B cell (primary cell): ENCODE data around the gene PPCDC. TPM values are rescaled to one million over a fixed set of nuclear protein-coding genes. Genes with fewer than 3 reads are reported as not detected.
A peak's percentile ranks its signal among the peaks of the same experiment; 100 is the strongest.

Experiments
- ATAC-seq: fragments of 200-7000 bp; cut with Tn5 transposase; one replicate; pipeline ENCODE4 v1.10.0; 2021; ENCODE audit warnings: low read depth, mild to moderate bottlenecking, moderate number of reproducible peaks, moderate library complexity
- CTCF ChIA-PET: fragments of 350-600 bp; sonication (Branson Sonifier 250); formaldehyde crosslinking; loops from one replicate; lab custom pipeline; 2021; ENCODE audit warnings: antibody characterized with exemption, inconsistent platforms; lab: Charles Lee
- POLR2A ChIA-PET: fragments of 350-600 bp; sonication (Branson Sonifier 250); formaldehyde crosslinking; loops from one replicate; lab custom pipeline; 2021; ENCODE audit warnings: antibody characterized with exemption; lab: Charles Lee
- DNase-seq: peaks from one replicate; pipeline ENCODE4 v3.0.0; 2013
- H2AFZ ChIP-seq: 2 replicates; pipeline ENCODE4 v1.6.1; 2012; ENCODE audit warnings: mild to moderate bottlenecking, low read depth, low read length; ENCODE audit not compliant: insufficient read depth, poor library complexity, severe bottlenecking
- H3K27ac ChIP-seq, 2 donors: 1 replicate in 1 of 2; 2 replicates in 1 of 2; pipeline ENCODE4 v1.5.1; 2012 to 2013; ENCODE audit warnings: low read length in 2 of 2, mild to moderate bottlenecking in 2 of 2, moderate library complexity in 1 of 2
- H3K27me3 ChIP-seq, 4 experiments: fragments of 200-600 bp in 1 of 4; sonication (generic) in 1 of 4; replicated peaks in 1 of 4; 1 replicate in 2 of 4; 2 replicates in 2 of 4; pipeline versions ENCODE4 v1.6.1 to v1.7.0; 2013 to 2016; ENCODE audit warnings: low read length in 3 of 4, mild to moderate bottlenecking in 2 of 4, mixed read lengths in 1 of 4, moderate library complexity in 1 of 4; ENCODE audit not compliant: insufficient read depth in 4 of 4, control insufficient read depth in 3 of 4; ENCODE audit errors: control extremely low read depth in 1 of 4
- H3K36me3 ChIP-seq, 2 experiments: replicated peaks in 1 of 2; 1 replicate in 1 of 2; 2 replicates in 1 of 2; pipeline versions ENCODE4 v1.6.1 to v1.7.1; 2013; ENCODE audit warnings: low read length in 1 of 2; ENCODE audit not compliant: insufficient read depth in 2 of 2, control insufficient read depth in 1 of 2; ENCODE audit errors: control extremely low read depth in 1 of 2, extremely low read depth in 1 of 2
- H3K4me1 ChIP-seq, 2 donors: fragments of 200-600 bp in 1 of 2; sonication (generic) in 1 of 2; 1 replicate in 1 of 2; 2 replicates in 1 of 2; pipeline versions ENCODE4 v1.5.1 to v1.6.1; 2013 to 2017; ENCODE audit warnings: low read length in 2 of 2; ENCODE audit not compliant: control insufficient read depth in 2 of 2, insufficient read depth in 2 of 2
- H3K4me2 ChIP-seq: replicated peaks from 2 replicates; pipeline ENCODE3; 2012; ENCODE audit warnings: mild to moderate bottlenecking, low read depth, low read length; ENCODE audit not compliant: poor library complexity, severe bottlenecking
- H3K4me3 ChIP-seq, 5 experiments: fragments of 200-600 bp in 1 of 5; sonication (generic) in 1 of 5; 1 replicate in 3 of 5; 2 replicates in 2 of 5; pipeline versions ENCODE4 v1.5.1 to v1.7.0; 2011 to 2016; ENCODE audit warnings: low read length in 4 of 5, mild to moderate bottlenecking in 4 of 5, low read depth in 2 of 5, control low read depth in 1 of 5, moderate library complexity in 1 of 5; ENCODE audit not compliant: insufficient read depth in 1 of 5; ENCODE audit errors: control extremely low read depth in 1 of 5, extremely low read depth in 1 of 5
- H3K79me2 ChIP-seq: fragments of 200-600 bp; sonication (generic); one replicate; pipeline ENCODE4 v1.6.0; 2016; ENCODE audit warnings: low read length; ENCODE audit not compliant: control insufficient read depth, insufficient read depth
- H3K9ac ChIP-seq: fragments of 200-600 bp; sonication (generic); 2 replicates; pipeline ENCODE4 v1.6.1; 2017; ENCODE audit warnings: mild to moderate bottlenecking, low read length, moderate library complexity
- H3K9me3 ChIP-seq, 3 donors: one replicate each; pipeline versions ENCODE4 v1.6.1 to v1.7.1; 2013; ENCODE audit warnings: low read length in 2 of 3; ENCODE audit not compliant: control insufficient read depth in 2 of 3, insufficient read depth in 1 of 3; ENCODE audit errors: control extremely low read depth in 1 of 3
- H4K20me1 ChIP-seq: 2 replicates; pipeline ENCODE4 v1.6.0; 2012; ENCODE audit warnings: mild to moderate bottlenecking, low read length; ENCODE audit not compliant: insufficient read depth, control insufficient read depth, poor library complexity, severe bottlenecking
- H3K27ac Mint-ChIP-seq: one replicate; pipeline ENCODE4 v1.8.0; 2021; ENCODE audit warnings: mixed read lengths
- H3K27me3 Mint-ChIP-seq: one replicate; pipeline ENCODE4 v1.8.0; 2021; ENCODE audit warnings: mixed read lengths
- H3K4me1 Mint-ChIP-seq: one replicate; pipeline ENCODE4 v1.8.0; 2021; ENCODE audit warnings: mixed read lengths
- H3K4me3 Mint-ChIP-seq: one replicate; pipeline ENCODE4 v1.8.0; 2021; ENCODE audit warnings: mixed read lengths
- H3K9me3 Mint-ChIP-seq: one replicate; pipeline ENCODE4 v1.8.0; 2022; ENCODE audit warnings: mixed read lengths; ENCODE audit not compliant: insufficient read depth
- CTCF ChIP-seq: fragments of 200-600 bp; IDR thresholded peaks from one replicate; pipeline ENCODE4 v1.8.0; 2022; ENCODE audit warnings: antibody characterized with exemption, mild to moderate bottlenecking
- EZH2 ChIP-seq: IDR thresholded peaks from 2 replicates; pipeline ENCODE4 v1.6.1; 2012; ENCODE audit warnings: borderline replicate concordance, low read depth, mild to moderate bottlenecking, moderate library complexity, low read length; ENCODE audit not compliant: insufficient read depth, poor library complexity, severe bottlenecking
- WGBS: methylation state at CpG from one replicate; pipeline ENCODE4 v1.1.5; 2013; ENCODE audit warnings: missing lambda C conversion rate; ENCODE audit not compliant: insufficient coverage; 5-methylcytosine and 5-hydroxymethylcytosine counted together
- intact Hi-C: fragments of 100-400 bp; cut with micrococcal nuclease; formaldehyde crosslinking; loops from one replicate; pipeline ENCODE4 v1.10.0; 2022
- polyA plus RNA-seq: library from polyadenylated mRNA; depleted of rRNA; stranded (reverse); fragments of >200 nt; gene quantifications from 2 replicates; pipeline ENCODE4 v1.2.3, GENCODE V29; 2012
- total RNA-seq, 2 donors: library from RNA; stranded (reverse); fragments of 120-200 nt in 1 of 2; gene quantifications; 1 replicate in 1 of 2; 2 replicates in 1 of 2; pipeline versions ENCODE4 v1.2.3 to v1.2.4, GENCODE V29; 2013 to 2022

PPCDC gene
- total and polyA plus RNA-seq, 2 donors (not counting 1 experiment from before 2014, with no cell fraction given): 15.1 to 19.7 TPM

GRCh38 chr15:74983725-74984231, 39.6 kb upstream of the PPCDC start:
- POLR2A ChIA-PET: no interaction called here
- H3K27me3 Mint-ChIP-seq: peaks cover 42% of the 10 kb centered on the region
- CTCF ChIA-PET: no interaction called here

More at GRCh38 chr15:74983725-74984231, 39.6 kb upstream of the PPCDC start:
- Mint-ChIP-seq H3K27ac (no peak overlapping the region), H3K9me3 (no peaks in the 10 kb centered on the region), H3K4me3 (no peak overlapping the region), H3K4me1 (peaks cover 3% of the 10 kb centered on the region)
- H3K79me2 ChIP-seq: no peaks in the 10 kb centered on the region
- no peak for DNase-seq
- H4K20me1 ChIP-seq: no peaks in the 10 kb centered on the region
- no peaks in the 10 kb centered on the region for H3K36me3 ChIP-seq
- no peak overlapping the region for H3K27ac ChIP-seq
- no peaks in the 10 kb centered on the region for H3K4me1 ChIP-seq
- no peak overlapping the region for H3K9ac ChIP-seq
- no peak for TF ChIP-seq CTCF
- TF ChIP-seq EZH2: no peak
- H2AFZ ChIP-seq: no peak overlapping the region
- intact Hi-C loops: no loop called here
- ATAC-seq: peak; percentile 31
- H3K9me3 ChIP-seq: peaks cover 0 to 4% (median 0%) of the 10 kb centered on the region in 3 donors
- peaks cover 0 to 37% (median 6%) of the 10 kb centered on the region in 4 experiments for H3K27me3 ChIP-seq
- no peak overlapping the region for H3K4me3 ChIP-seq
- 41% methylated on average over 4 of the region's 4 CpGs for WGBS
- H3K4me2 ChIP-seq: no peak overlapping the region
